HEK293 (cell line): ENCODE measurements around the gene MED15.

Experiments
- EGR2 ChIP-seq: fragments of 450-650 bp; formaldehyde crosslinking; IDR thresholded peaks from 2 replicates; pipeline ENCODE4 v1.5.1; 2016; ENCODE audit warnings: low read depth, missing biosample characterization, missing genetic modification characterization
- FEZF1 ChIP-seq: fragments of 450-650 bp; formaldehyde crosslinking; IDR thresholded peaks from 2 replicates; pipeline ENCODE4 v1.5.1; 2016; ENCODE audit warnings: missing biosample characterization, missing genetic modification characterization
- HIC1 ChIP-seq: fragments of 450-650 bp; formaldehyde crosslinking; IDR thresholded peaks from 2 replicates; pipeline ENCODE4 v1.5.1; 2016; ENCODE audit warnings: missing biosample characterization, missing genetic modification characterization
- HOXA7 ChIP-seq: sonication (generic); formaldehyde crosslinking; IDR thresholded peaks from 2 replicates; pipeline ENCODE4 v1.8.1; 2022; ENCODE audit warnings: missing genetic modification reagents, borderline replicate concordance
- KLF1 ChIP-seq: fragments of 450-650 bp; formaldehyde crosslinking; IDR thresholded peaks from 2 replicates; pipeline ENCODE4 v1.5.1; 2016; ENCODE audit warnings: missing biosample characterization, missing genetic modification characterization
- KLF9 ChIP-seq: fragments of 450-650 bp; formaldehyde crosslinking; IDR thresholded peaks from 2 replicates; pipeline ENCODE4 v1.5.1; 2016; ENCODE audit warnings: missing biosample characterization, missing genetic modification characterization, low read depth
- OSR2 ChIP-seq: fragments of 450-650 bp; formaldehyde crosslinking; IDR thresholded peaks from 2 replicates; pipeline ENCODE4 v1.5.1; 2016; ENCODE audit warnings: missing biosample characterization, missing genetic modification characterization
- PATZ1 ChIP-seq: fragments of 450-650 bp; formaldehyde crosslinking; IDR thresholded peaks from 2 replicates; pipeline ENCODE4 v1.5.1; 2016; ENCODE audit warnings: missing biosample characterization, missing genetic modification characterization
- REST ChIP-seq: fragments of 450-650 bp; formaldehyde crosslinking; IDR thresholded peaks from 2 replicates; pipeline ENCODE4 v1.5.1; 2016; ENCODE audit warnings: missing biosample characterization, missing genetic modification characterization
- ZBTB49 ChIP-seq: fragments of 450-650 bp; formaldehyde crosslinking; IDR thresholded peaks from 2 replicates; pipeline ENCODE4 v1.5.1; 2016; ENCODE audit warnings: missing biosample characterization, missing genetic modification characterization, low read depth
- ZNF132 ChIP-seq: fragments of 450-650 bp; formaldehyde crosslinking; IDR thresholded peaks from 2 replicates; pipeline ENCODE4 v1.5.1; 2017; ENCODE audit warnings: missing biosample characterization, missing genetic modification characterization, borderline replicate concordance
- ZNF138 ChIP-seq: fragments of 450-650 bp; formaldehyde crosslinking; IDR thresholded peaks from 2 replicates; pipeline ENCODE4 v1.5.1; 2016; ENCODE audit warnings: missing biosample characterization, missing genetic modification characterization, borderline replicate concordance
- ZNF16 ChIP-seq: fragments of 450-650 bp; formaldehyde crosslinking; IDR thresholded peaks from 2 replicates; pipeline ENCODE4 v1.5.1; 2016; ENCODE audit warnings: low read depth, missing biosample characterization, missing genetic modification characterization
- ZNF169 ChIP-seq: fragments of 450-650 bp; formaldehyde crosslinking; IDR thresholded peaks from 2 replicates; pipeline ENCODE4 v1.5.1; 2016; ENCODE audit warnings: missing biosample characterization, missing genetic modification characterization
- ZNF175 ChIP-seq: fragments of 450-650 bp; formaldehyde crosslinking; IDR thresholded peaks from 2 replicates; pipeline ENCODE4 v1.5.1; 2016; ENCODE audit warnings: missing biosample characterization, missing genetic modification characterization
- ZNF2 ChIP-seq: fragments of 450-650 bp; formaldehyde crosslinking; IDR thresholded peaks from 2 replicates; pipeline ENCODE4 v1.5.1; 2016; ENCODE audit warnings: missing biosample characterization, missing genetic modification characterization
- ZNF223 ChIP-seq: fragments of 450-650 bp; formaldehyde crosslinking; IDR thresholded peaks from 2 replicates; pipeline ENCODE4 v1.5.1; 2016; ENCODE audit warnings: missing biosample characterization, missing genetic modification characterization
- ZNF324 ChIP-seq: fragments of 450-650 bp; formaldehyde crosslinking; IDR thresholded peaks from 2 replicates; pipeline ENCODE4 v1.5.1; 2016; ENCODE audit warnings: missing biosample characterization, missing genetic modification characterization
- ZNF354C ChIP-seq: fragments of 450-650 bp; formaldehyde crosslinking; IDR thresholded peaks from 2 replicates; pipeline ENCODE4 v1.5.1; 2016; ENCODE audit warnings: missing biosample characterization, missing genetic modification characterization, low read depth, borderline replicate concordance
- ZNF37A ChIP-seq: fragments of 450-650 bp; IDR thresholded peaks from 2 replicates; pipeline ENCODE4 v1.5.1; 2018; ENCODE audit warnings: missing biosample characterization, missing genetic modification characterization
- ZNF398 ChIP-seq: fragments of 450-650 bp; formaldehyde crosslinking; IDR thresholded peaks from 2 replicates; pipeline ENCODE4 v1.5.1; 2017; ENCODE audit warnings: missing biosample characterization, missing genetic modification characterization
- ZNF426 ChIP-seq: fragments of 450-650 bp; formaldehyde crosslinking; IDR thresholded peaks from 2 replicates; pipeline ENCODE4 v1.5.1; 2017; ENCODE audit warnings: missing biosample characterization, missing genetic modification characterization, mild to moderate bottlenecking, inconsistent platforms, moderate library complexity
- ZNF433 ChIP-seq: fragments of 450-650 bp; formaldehyde crosslinking; IDR thresholded peaks from 2 replicates; pipeline ENCODE4 v1.5.1; 2016; ENCODE audit warnings: missing biosample characterization, missing genetic modification characterization, low read depth
- ZNF530 ChIP-seq: fragments of 450-650 bp; formaldehyde crosslinking; IDR thresholded peaks from 2 replicates; pipeline ENCODE4 v1.5.1; 2016; ENCODE audit warnings: low read depth, missing biosample characterization, missing genetic modification characterization
- ZNF558 ChIP-seq: fragments of 450-650 bp; formaldehyde crosslinking; IDR thresholded peaks from 2 replicates; pipeline ENCODE4 v1.5.1; 2016; ENCODE audit warnings: missing biosample characterization, missing genetic modification characterization
- ZNF596 ChIP-seq: fragments of 450-650 bp; IDR thresholded peaks from 2 replicates; pipeline ENCODE4 v1.5.0; 2018; ENCODE audit warnings: missing biosample characterization, mild to moderate bottlenecking, missing genetic modification characterization, moderate library complexity
- ZNF777 ChIP-seq: fragments of 450-650 bp; formaldehyde crosslinking; IDR thresholded peaks from 2 replicates; pipeline ENCODE4 v1.5.1; 2017; ENCODE audit warnings: missing biosample characterization, missing genetic modification characterization, borderline replicate concordance
- ZNF837 ChIP-seq: fragments of 450-650 bp; formaldehyde crosslinking; IDR thresholded peaks from 2 replicates; pipeline ENCODE4 v1.5.1; 2016; ENCODE audit warnings: missing biosample characterization, missing genetic modification characterization

The MED15 gene

GRCh38 chr22:20531404-20532201, 24.2 kb downstream of the MED15 start (continued):
- no peak for TF ChIP-seq ZNF530 (tag by site-specific recombination)
- no peak for TF ChIP-seq ZNF223
- no peak for TF ChIP-seq ZNF777 (tag by site-specific recombination)
- no peak for TF ChIP-seq ZNF2 (tag by site-specific recombination)
- TF ChIP-seq ZNF324 (tag by site-specific recombination): peak; percentile 53; the same call in 1 of the 2 replicates
- TF ChIP-seq ZNF16 (tag by site-specific recombination): no peak
- TF ChIP-seq ZNF433 (tag by site-specific recombination): no peak
- TF ChIP-seq ZNF138 (tag by site-specific recombination): no peak
- TF ChIP-seq ZNF132 (tag by site-specific recombination): no peak
- no peak for TF ChIP-seq REST (tag by site-specific recombination)
- TF ChIP-seq ZNF175 (tag by site-specific recombination): no peak
- peak; percentile 19; the same call in 1 of the 2 replicates for TF ChIP-seq ZNF398 (tag by site-specific recombination)
- TF ChIP-seq ZNF169 (tag by site-specific recombination): no peak
- TF ChIP-seq ZBTB49 (tag by site-specific recombination): no peak
- TF ChIP-seq ZNF837 (tag by site-specific recombination): no peak
- TF ChIP-seq OSR2 (tag by site-specific recombination): peak; percentile 55
- no peak for TF ChIP-seq HOXA7 (CRISPR knock-in tag)
- no peak for TF ChIP-seq FEZF1 (tag by site-specific recombination)
- no peak for TF ChIP-seq HIC1
- peak; percentile 85 for TF ChIP-seq EGR2 (tag by site-specific recombination)
- peak; percentile 12; the same call in 1 of the 2 replicates for TF ChIP-seq KLF9 (tag by site-specific recombination)
- no peak for TF ChIP-seq ZNF426 (tag by site-specific recombination)
- TF ChIP-seq ZNF596: no peak
- peak; percentile 41 for TF ChIP-seq PATZ1 (tag by site-specific recombination)
- TF ChIP-seq ZNF37A (tag by site-specific recombination): no peak
- TF ChIP-seq ZNF558 (tag by site-specific recombination): no peak
- TF ChIP-seq ZNF354C (tag by site-specific recombination): no peak
- TF ChIP-seq KLF1 (tag by site-specific recombination): peak; percentile 6
